ENCODE measurements around the gene SFSWAP. TPM values are rescaled to one million over a fixed set of nuclear protein-coding genes. Genes with fewer than 3 reads are reported as not detected.
A peak's percentile ranks its signal among the peaks of the same experiment; 100 is the strongest.

The SFSWAP gene
- total RNA-seq, 1 experiment from 2014 or later = 68.8 TPM

- POLR2A ChIA-PET = interaction anchor here (0.7 kb wide), 1 partner anchor 133 kb away, joined by 3 read pairs; no protein-coding TSS in a partner anchor
- no TSS peak for BruUV-seq (replicated peaks)
- intact Hi-C loops (cut with micrococcal nuclease) = no loop called here
- Mint-ChIP-seq H3K27me3 (ENCODE audit: insufficient read depth, unreplicated experiment) (no peaks in the 10 kb centered on the region), H3K27ac (ENCODE audit: low read depth, unreplicated experiment) (no peak overlapping the region), H3K9me3 (ENCODE audit: unreplicated experiment) (no peaks in the 10 kb centered on the region), H3K4me1 (ENCODE audit: insufficient read depth, unreplicated experiment) (no peaks in the 10 kb centered on the region), H3K36me3 (ENCODE audit: insufficient read depth, unreplicated experiment) (peaks cover 51% of the 10 kb centered on the region), H3K4me3 (ENCODE audit: unreplicated experiment) (no peak overlapping the region)
- no peak for TF ChIP-seq CTCF (IDR thresholded peaks at IDR 0.05; ENCODE audit: unreplicated experiment)
- no peak for DNase-seq (ENCODE audit: unreplicated experiment)
- CTCF ChIA-PET = no interaction called here
These were observed 86.7 kb downstream of the SFSWAP start for GRCh38 chr12:131797588-131797934.

GRCh38 chr12:131799195-131799594 is 88.3 kb downstream of the SFSWAP start:
- no peak for TF ChIP-seq CTCF (IDR thresholded peaks at IDR 0.05; ENCODE audit: unreplicated experiment)
- peaks cover 43% of the 10 kb centered on the region for H3K36me3 Mint-ChIP-seq (ENCODE audit: insufficient read depth, unreplicated experiment)
- DNase-seq (ENCODE audit: unreplicated experiment) = no peak
- no peaks in the 10 kb centered on the region for H3K27me3 Mint-ChIP-seq (ENCODE audit: insufficient read depth, unreplicated experiment)
- intact Hi-C loops (cut with micrococcal nuclease) = no loop called here
- CTCF ChIA-PET = interaction anchor here (0.6 to 1.7 kb wide), 2 partner anchors 615 to 695 kb away, joined by 3 to 5 read pairs; no protein-coding TSS in a partner anchor
- peaks cover 6% of the 10 kb centered on the region for H3K4me1 Mint-ChIP-seq (ENCODE audit: insufficient read depth, unreplicated experiment)
- H3K4me3 Mint-ChIP-seq (ENCODE audit: unreplicated experiment) = no peak overlapping the region
- no TSS peak for BruUV-seq (replicated peaks)
- H3K27ac Mint-ChIP-seq (ENCODE audit: low read depth, unreplicated experiment) = no peak overlapping the region
- POLR2A ChIA-PET = no interaction called here
- H3K9me3 Mint-ChIP-seq (ENCODE audit: unreplicated experiment) = no peaks in the 10 kb centered on the region

GRCh38 chr12:131799828-131800593 is 89.1 kb downstream of the SFSWAP start:
- no peaks in the 10 kb centered on the region for H3K9me3 Mint-ChIP-seq (ENCODE audit: unreplicated experiment)
- ChIA-PET CTCF (interaction anchor here (0.6 to 1.7 kb wide), 2 partner anchors 614 to 696 kb away, joined by 3 to 5 read pairs; no protein-coding TSS in a partner anchor), POLR2A (no interaction called here)
- H3K4me1 Mint-ChIP-seq (ENCODE audit: insufficient read depth, unreplicated experiment) = peaks cover 10% of the 10 kb centered on the region
- H3K27me3 Mint-ChIP-seq (ENCODE audit: insufficient read depth, unreplicated experiment) = no peaks in the 10 kb centered on the region
- no peak overlapping the region for H3K4me3 Mint-ChIP-seq (ENCODE audit: unreplicated experiment)
- intact Hi-C loops (cut with micrococcal nuclease) = no loop called here
- H3K27ac Mint-ChIP-seq (ENCODE audit: low read depth, unreplicated experiment) = peak overlapping the region; percentile 46
- H3K36me3 Mint-ChIP-seq (ENCODE audit: insufficient read depth, unreplicated experiment) = peaks cover 43% of the 10 kb centered on the region
- BruUV-seq (replicated peaks) = no TSS peak
- no peak for TF ChIP-seq CTCF (IDR thresholded peaks at IDR 0.05; ENCODE audit: unreplicated experiment)
- no peak for DNase-seq (ENCODE audit: unreplicated experiment)

GRCh38 chr12:131800594-131801135 is 89.8 kb downstream of the SFSWAP start:
- no peak overlapping the region for H3K4me3 Mint-ChIP-seq (ENCODE audit: unreplicated experiment)
- no peak for DNase-seq (ENCODE audit: unreplicated experiment)
- intact Hi-C loops (cut with micrococcal nuclease) = no loop called here
- H3K9me3 Mint-ChIP-seq (ENCODE audit: unreplicated experiment) = no peaks in the 10 kb centered on the region
- no peak overlapping the region for H3K27ac Mint-ChIP-seq (ENCODE audit: low read depth, unreplicated experiment)
- H3K36me3 Mint-ChIP-seq (ENCODE audit: insufficient read depth, unreplicated experiment) = peaks cover 43% of the 10 kb centered on the region
- CTCF ChIA-PET = interaction anchor here (1.7 kb wide), 1 partner anchor 696 kb away, joined by 5 read pairs; no protein-coding TSS in a partner anchor
- H3K4me1 Mint-ChIP-seq (ENCODE audit: insufficient read depth, unreplicated experiment) = peaks cover 10% of the 10 kb centered on the region
- BruUV-seq (replicated peaks) = no TSS peak
- POLR2A ChIA-PET = no interaction called here
- H3K27me3 Mint-ChIP-seq (ENCODE audit: insufficient read depth, unreplicated experiment) = no peaks in the 10 kb centered on the region
- TF ChIP-seq CTCF (IDR thresholded peaks at IDR 0.05; ENCODE audit: unreplicated experiment) = no peak

Data from MCF 10A (cell line).